HL-60 (cell line): ENCODE data around the gene GADD45G.

Experiments
- DNase-seq, 2 experiments: peaks; one replicate each; pipeline ENCODE4 v3.0.0-alpha.2; 2010 to 2020; ENCODE audit warnings: low read depth in 1 of 2, low spot score in 1 of 2
- H3K27ac ChIP-seq: fragments of 250-450 bp; sonication (Bioruptor Pico); replicated peaks from 2 replicates; pipeline ENCODE4 v1.5.1; 2020; ENCODE audit warnings: mild to moderate bottlenecking, moderate library complexity
- H3K27me3 ChIP-seq: fragments of 250-450 bp; sonication (Bioruptor Pico); 2 replicates; pipeline ENCODE4 v1.5.1; 2021; ENCODE audit warnings: mild to moderate bottlenecking, moderate library complexity; ENCODE audit not compliant: insufficient read depth, poor library complexity, severe bottlenecking
- H3K4me3 ChIP-seq: replicated peaks from 2 replicates; pipeline ENCODE4 v1.5.1; 2011; ENCODE audit warnings: mild to moderate bottlenecking, control low read depth, low read length; ENCODE audit not compliant: insufficient read depth
- GABPA ChIP-seq: IDR thresholded peaks from 2 replicates; pipeline ENCODE4 v1.6.1; 2012; ENCODE audit warnings: low read depth
- POLR2AphosphoS5 ChIP-seq: IDR thresholded peaks from 2 replicates; pipeline ENCODE4 v1.6.1; 2012; ENCODE audit warnings: low read depth
- SPI1 ChIP-seq: IDR thresholded peaks from 2 replicates; pipeline ENCODE4 v1.6.1; 2012; ENCODE audit warnings: low read depth, mild to moderate bottlenecking, borderline replicate concordance
- TF ChIP-seq, protein P1 (sequence below): IDR thresholded peaks from 2 replicates; pipeline ENCODE4 v1.6.1; 2012; ENCODE audit warnings: low read depth; ENCODE audit not compliant: insufficient replicate concordance
- TF ChIP-seq, protein P2 (sequence below): IDR thresholded peaks from one replicate; pipeline ENCODE4 v1.5.1; 2011; ENCODE audit warnings: low read length, control low read depth, inconsistent platforms; ENCODE audit not compliant: insufficient read depth

Gene GADD45G

DNA sequence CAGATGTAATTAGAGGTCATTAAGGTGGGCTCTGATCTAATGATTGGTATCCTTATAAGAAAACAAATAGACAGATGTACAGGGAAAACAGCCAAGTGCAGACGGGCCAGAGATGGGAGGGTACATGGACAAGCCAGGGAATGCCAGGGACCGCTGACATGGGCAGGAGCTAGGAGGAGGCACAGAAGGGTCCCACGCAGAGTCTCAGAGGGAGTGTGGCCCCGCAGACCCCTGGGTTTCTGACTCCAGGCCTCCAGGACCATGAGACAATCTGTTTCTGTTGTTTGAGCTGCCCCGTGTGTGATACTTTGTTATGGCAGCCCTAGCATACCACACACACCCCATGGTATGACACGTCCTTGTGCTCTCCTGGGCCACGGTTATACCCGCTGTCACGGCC, 29.1 kb downstream of the GADD45G start:
- Histone ChIP-seq H3K27me3 (no peaks in the 10 kb centered on the region), H3K27ac (no peak overlapping the region), H3K4me3 (no peak overlapping the region)
- DNase-seq, result no peak
- TF ChIP-seq GABPA (no peak), POLR2AphosphoS5 (no peak), SPI1 (no peak)
- TF ChIP-seq, protein P1, sequence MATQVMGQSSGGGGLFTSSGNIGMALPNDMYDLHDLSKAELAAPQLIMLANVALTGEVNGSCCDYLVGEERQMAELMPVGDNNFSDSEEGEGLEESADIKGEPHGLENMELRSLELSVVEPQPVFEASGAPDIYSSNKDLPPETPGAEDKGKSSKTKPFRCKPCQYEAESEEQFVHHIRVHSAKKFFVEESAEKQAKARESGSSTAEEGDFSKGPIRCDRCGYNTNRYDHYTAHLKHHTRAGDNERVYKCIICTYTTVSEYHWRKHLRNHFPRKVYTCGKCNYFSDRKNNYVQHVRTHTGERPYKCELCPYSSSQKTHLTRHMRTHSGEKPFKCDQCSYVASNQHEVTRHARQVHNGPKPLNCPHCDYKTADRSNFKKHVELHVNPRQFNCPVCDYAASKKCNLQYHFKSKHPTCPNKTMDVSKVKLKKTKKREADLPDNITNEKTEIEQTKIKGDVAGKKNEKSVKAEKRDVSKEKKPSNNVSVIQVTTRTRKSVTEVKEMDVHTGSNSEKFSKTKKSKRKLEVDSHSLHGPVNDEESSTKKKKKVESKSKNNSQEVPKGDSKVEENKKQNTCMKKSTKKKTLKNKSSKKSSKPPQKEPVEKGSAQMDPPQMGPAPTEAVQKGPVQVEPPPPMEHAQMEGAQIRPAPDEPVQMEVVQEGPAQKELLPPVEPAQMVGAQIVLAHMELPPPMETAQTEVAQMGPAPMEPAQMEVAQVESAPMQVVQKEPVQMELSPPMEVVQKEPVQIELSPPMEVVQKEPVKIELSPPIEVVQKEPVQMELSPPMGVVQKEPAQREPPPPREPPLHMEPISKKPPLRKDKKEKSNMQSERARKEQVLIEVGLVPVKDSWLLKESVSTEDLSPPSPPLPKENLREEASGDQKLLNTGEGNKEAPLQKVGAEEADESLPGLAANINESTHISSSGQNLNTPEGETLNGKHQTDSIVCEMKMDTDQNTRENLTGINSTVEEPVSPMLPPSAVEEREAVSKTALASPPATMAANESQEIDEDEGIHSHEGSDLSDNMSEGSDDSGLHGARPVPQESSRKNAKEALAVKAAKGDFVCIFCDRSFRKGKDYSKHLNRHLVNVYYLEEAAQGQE, result no peak
- TF ChIP-seq, protein P2, sequence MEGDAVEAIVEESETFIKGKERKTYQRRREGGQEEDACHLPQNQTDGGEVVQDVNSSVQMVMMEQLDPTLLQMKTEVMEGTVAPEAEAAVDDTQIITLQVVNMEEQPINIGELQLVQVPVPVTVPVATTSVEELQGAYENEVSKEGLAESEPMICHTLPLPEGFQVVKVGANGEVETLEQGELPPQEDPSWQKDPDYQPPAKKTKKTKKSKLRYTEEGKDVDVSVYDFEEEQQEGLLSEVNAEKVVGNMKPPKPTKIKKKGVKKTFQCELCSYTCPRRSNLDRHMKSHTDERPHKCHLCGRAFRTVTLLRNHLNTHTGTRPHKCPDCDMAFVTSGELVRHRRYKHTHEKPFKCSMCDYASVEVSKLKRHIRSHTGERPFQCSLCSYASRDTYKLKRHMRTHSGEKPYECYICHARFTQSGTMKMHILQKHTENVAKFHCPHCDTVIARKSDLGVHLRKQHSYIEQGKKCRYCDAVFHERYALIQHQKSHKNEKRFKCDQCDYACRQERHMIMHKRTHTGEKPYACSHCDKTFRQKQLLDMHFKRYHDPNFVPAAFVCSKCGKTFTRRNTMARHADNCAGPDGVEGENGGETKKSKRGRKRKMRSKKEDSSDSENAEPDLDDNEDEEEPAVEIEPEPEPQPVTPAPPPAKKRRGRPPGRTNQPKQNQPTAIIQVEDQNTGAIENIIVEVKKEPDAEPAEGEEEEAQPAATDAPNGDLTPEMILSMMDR, result no peak

DNA sequence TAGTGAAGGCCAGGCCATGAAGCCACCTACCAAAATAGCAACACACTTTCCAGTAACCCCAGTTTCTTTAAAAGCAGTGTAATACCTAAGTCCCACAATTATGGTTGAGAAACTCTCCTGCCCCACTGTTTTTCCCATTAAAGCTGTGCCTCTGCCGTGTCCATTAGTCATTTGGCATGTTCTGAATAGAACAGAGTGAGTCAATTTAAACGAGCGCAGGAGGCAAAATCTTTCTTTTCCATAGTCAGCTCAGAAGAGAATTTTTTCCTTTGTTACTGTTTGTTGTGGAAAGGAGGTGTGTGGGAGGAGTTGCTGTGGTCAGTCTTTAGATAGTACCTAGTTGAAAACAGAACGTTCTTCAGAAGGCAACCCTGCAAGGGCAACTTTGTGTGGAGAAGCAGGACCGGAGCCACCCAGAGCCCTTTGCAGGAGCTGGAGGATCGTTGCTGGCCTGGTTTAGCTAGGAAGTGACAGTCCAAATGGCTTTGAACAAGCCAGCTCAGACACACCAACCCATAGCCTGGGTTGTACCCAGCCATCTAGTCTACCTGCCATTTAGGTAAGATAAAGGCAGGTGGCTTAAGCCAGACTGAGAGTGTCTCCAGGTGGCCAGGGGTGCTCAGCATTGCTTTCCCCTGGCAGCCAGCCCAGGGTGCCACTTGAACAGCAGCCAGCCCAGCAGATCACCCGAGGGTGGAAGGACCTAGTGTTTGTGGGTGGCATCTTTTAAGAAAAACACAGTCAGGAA, 30.4 kb downstream of the GADD45G start:
- DNase-seq, result no peak
- no peak for TF ChIP-seq GABPA
- TF ChIP-seq, protein P2, result no peak
- TF ChIP-seq POLR2AphosphoS5, result no peak
- TF ChIP-seq SPI1, result no peak
- TF ChIP-seq, protein P1, result no peak
- Histone ChIP-seq H3K4me3 (no peak overlapping the region), H3K27me3 (no peaks in the 10 kb centered on the region), H3K27ac (no peak overlapping the region)

DNA sequence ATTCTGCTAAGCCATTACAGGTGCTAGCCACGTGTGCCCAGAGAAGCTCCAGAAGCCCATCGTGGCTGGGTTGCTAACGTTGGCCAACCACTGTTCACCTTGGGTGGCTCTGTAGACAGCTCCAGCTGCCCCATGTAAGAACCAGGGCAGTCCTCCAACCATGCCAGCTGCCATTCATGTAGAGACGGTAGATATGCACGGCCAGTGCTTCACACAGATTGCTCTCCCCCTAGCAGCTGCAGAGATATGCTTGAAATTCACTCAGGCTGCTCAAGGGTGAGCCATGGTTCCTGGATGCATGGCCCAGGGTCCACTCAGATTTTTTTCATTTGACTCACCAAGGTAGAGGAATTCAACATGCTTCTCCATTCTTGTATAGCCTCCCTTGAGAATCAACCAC, 31.0 kb downstream of the GADD45G start:
- Histone ChIP-seq H3K27ac (no peak overlapping the region), H3K4me3 (no peak overlapping the region), H3K27me3 (no peaks in the 10 kb centered on the region)
- TF ChIP-seq, protein P1, result no peak
- no peak for TF ChIP-seq SPI1
- TF ChIP-seq POLR2AphosphoS5, result no peak
- TF ChIP-seq, protein P2, result no peak
- no peak for TF ChIP-seq GABPA
- no peak for DNase-seq
